HG03439 (cell line): Measurements from ENCODE around the gene YIPF5.
A peak's percentile ranks its signal among the peaks of the same experiment; 100 is the strongest.

Experiments
- ATAC-seq: cut with Tn5 transposase; IDR thresholded peaks from one replicate; pipeline ENCODE4 v1.9.1; 2021; ENCODE audit warnings: mild to moderate bottlenecking, moderate library complexity; ENCODE audit not compliant: unreplicated experiment

The YIPF5 gene

GRCh38 chr5:144183254-144183889, 12.9 kb upstream of the YIPF5 start:
- no peak for ATAC-seq

- no peak for ATAC-seq
Measured at GRCh38 chr5:144179226-144179625, 8.8 kb upstream of the YIPF5 start.

GRCh38 chr5:144177548-144177947, 7.1 kb upstream of the YIPF5 start:
- no peak for ATAC-seq

- no peak for ATAC-seq
Measured at GRCh38 chr5:144173766-144174165, 3.3 kb upstream of the YIPF5 start.

- ATAC-seq, result no peak
Measured at GRCh38 chr5:144169904-144170275, 569 bp downstream of the YIPF5 start.

GRCh38 chr5:144167998-144168397, 2.5 kb downstream of the YIPF5 start:
- ATAC-seq, result no peak

GRCh38 chr5:144166696-144167095, 3.8 kb downstream of the YIPF5 start:
- no peak for ATAC-seq

GRCh38 chr5:144162686-144163085, 7.8 kb downstream of the YIPF5 start:
- no peak for ATAC-seq

- ATAC-seq, result no peak
Measured at GRCh38 chr5:144156767-144157171, 13.7 kb downstream of the YIPF5 start.

GRCh38 chr5:144151026-144151425, 19.4 kb downstream of the YIPF5 start:
- no peak for ATAC-seq

- ATAC-seq, result no peak
Measured at GRCh38 chr5:144144956-144145751, 25.3 kb downstream of the YIPF5 start.

GRCh38 chr5:144143625-144144024, 26.8 kb downstream of the YIPF5 start:
- no peak for ATAC-seq

- ATAC-seq, result no peak
Measured at GRCh38 chr5:144142824-144143162, 27.7 kb downstream of the YIPF5 start.

- ATAC-seq, result peak; percentile 95
Measured at GRCh38 chr5:144142139-144142823, 28.2 kb downstream of the YIPF5 start.

- ATAC-seq, result no peak
Measured at GRCh38 chr5:144141585-144141984, 28.9 kb downstream of the YIPF5 start.

GRCh38 chr5:144139586-144139985, 30.9 kb downstream of the YIPF5 start:
- ATAC-seq, result no peak

- ATAC-seq, result no peak
Measured at GRCh38 chr5:144135113-144135762, 35.2 kb downstream of the YIPF5 start.

GRCh38 chr5:144134194-144134826, 36.1 kb downstream of the YIPF5 start:
- no peak for ATAC-seq

- ATAC-seq, result no peak
Measured at GRCh38 chr5:144133050-144133633, 37.3 kb downstream of the YIPF5 start.

- ATAC-seq, result no peak
Measured at GRCh38 chr5:144131261-144131660, 39.2 kb downstream of the YIPF5 start.

- no peak for ATAC-seq
Measured at GRCh38 chr5:144130306-144130705, 40.2 kb downstream of the YIPF5 start.
